ENCODE measurements around the gene RBMS2.
"Not testable (repeated sequence)": the region's sequence is repeated elsewhere in the genome, so short reads cannot be mapped to it uniquely, and the experiment has no call there.

Gene RBMS2

GRCh38 chr12:56521590-56522371, at the start of gene RBMS2:
Gene RBMS2 (plus strand): TSS chr12:56521820. CDS start chr12:56522024, 204 bp downstream.
- peak; percentile 31 for DNase-seq

GRCh38 chr12:56474389-56474788, 47.2 kb upstream of the RBMS2 start:
- DNase-seq: no peak

DNA sequence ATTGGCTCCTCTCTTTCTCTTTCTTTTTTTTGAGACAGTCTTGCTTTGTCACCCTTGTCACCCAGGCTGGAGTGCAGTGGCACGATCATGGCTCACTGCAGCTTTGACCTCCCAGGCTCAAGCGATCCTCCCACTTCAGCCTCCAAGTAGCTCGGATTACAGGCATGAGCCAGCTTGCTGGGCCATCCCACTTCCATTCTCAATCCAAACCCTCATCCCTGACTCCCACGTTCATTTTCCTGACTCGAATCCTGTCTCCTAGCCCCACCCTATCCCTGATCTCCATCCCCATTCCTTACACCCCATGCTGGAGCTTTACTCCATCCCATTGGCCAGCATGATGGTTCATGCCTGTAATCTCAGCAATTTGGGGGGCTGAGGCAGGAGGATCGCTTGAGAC, 45.5 kb upstream of the RBMS2 start:
- DNase-seq: no peak

DNA sequence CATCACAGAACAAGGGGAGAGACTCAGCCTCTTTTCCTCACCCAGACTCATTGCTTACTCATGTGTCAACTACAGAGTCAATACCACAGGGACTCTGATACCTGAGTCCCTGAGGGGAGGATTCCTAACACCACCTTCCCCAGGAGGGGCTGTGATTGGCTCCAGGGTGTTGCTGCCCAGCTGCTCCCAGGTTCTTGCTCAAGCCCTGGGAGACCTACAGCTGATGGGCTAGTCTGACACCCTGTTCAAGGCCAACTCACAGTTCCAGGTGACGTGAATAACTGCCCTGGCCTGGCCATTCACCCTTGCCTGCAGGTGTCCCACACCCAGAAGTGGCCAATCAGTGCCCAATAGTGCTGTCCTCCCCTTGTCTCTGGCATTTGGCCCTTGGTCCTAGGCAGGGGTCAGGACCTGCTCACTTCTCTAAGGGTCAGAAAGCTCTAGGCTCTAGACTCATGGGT, 44.6 kb upstream of the RBMS2 start:
- DNase-seq: no peak

DNA sequence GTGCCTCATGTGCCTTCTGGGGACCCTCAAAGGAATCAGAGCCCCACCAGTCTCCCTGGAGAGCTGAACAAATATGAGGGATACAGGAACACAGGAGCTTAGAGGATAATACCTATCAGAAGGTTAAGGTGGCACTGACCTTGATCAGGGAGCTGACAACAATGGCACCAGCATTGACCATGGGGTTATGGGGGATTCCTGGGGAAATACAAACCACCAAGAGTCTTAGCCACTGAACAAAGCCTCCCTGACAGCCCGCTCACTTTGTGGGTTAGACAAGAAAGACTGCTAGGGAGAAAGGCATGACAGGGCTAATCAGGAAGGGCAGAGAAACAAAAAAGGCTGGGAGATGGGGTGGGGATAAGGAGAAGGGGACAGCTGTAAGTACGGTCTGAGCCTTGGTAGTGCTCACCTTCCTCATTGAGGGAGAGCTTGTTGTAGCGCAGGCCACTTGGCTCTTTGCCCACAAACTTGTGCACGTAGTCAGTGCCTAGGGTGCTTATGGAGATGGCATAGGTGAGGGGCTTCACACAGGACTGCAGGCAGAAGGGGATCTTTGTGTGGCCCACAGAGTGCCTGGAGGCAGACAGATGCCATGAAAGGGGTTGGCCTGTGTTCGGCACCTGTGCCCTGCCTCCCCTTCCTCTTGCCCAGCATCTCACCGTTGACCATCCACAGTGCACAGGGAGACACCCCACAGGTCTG, 43.9 kb upstream of the RBMS2 start:
- no peak for DNase-seq

GRCh38 chr12:56479625-56480024, 42.0 kb upstream of the RBMS2 start:
- DNase-seq: no peak

GRCh38 chr12:56484566-56484965, 37.1 kb upstream of the RBMS2 start:
- no peak for DNase-seq

GRCh38 chr12:56486694-56487093, 34.9 kb upstream of the RBMS2 start:
- no peak for DNase-seq

GRCh38 chr12:56487448-56488040, 34.1 kb upstream of the RBMS2 start:
- peak; percentile 27 for DNase-seq

DNA sequence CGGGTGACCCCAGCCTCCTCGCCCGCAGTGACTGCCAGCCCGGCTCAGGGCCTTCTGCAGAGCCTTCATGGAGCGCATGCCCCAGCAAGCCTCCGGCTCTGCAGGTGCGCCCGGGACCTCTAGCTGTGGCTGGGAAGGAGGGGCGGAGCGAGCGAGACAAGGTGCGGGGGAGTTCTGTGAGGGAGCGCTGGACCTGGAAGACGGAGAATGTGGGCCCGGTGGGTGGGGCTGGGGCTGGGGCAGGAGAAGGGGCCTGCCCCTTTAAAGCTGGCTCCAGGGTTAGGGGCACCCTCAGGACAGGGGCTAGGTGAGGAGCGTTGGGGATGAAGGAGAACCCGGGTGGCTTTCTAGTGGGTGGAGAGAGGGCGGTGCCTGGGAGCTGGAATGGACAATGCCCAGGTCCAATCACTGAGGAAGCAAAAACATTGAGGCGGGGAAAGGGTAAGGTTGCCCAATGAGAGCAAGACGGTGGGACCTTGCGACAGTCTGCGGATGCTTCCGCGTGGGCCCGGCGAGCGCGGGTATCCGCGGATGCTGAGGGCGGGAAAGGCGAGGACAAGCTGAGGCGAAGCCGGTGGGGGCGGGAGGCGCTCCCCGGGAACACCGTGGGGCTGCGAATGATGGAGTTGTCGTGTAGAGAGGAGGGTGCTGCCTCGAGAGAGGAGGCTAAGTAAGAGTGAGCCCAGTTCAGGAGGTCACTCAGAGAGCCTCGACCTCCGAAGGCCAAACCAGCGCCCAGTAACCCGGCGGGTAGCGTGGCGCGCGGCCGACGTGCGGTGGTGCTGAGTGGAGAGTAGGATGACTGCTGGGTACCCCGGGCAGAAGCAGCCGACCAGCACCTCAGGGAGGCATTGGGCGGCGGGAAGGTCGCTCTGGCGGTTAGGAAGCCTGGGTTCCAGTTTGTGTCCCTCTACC, 33.3 kb upstream of the RBMS2 start, which contains the start of gene GLS2:
Gene GLS2, minus strand, starts transcription at position 121 of the 915 bp plus-strand sequence. Its CDS starts 43 bp downstream, at position 78.
- DNase-seq: peak; percentile 77

GRCh38 chr12:56490360-56490759, 31.3 kb upstream of the RBMS2 start:
- DNase-seq: no peak

DNA sequence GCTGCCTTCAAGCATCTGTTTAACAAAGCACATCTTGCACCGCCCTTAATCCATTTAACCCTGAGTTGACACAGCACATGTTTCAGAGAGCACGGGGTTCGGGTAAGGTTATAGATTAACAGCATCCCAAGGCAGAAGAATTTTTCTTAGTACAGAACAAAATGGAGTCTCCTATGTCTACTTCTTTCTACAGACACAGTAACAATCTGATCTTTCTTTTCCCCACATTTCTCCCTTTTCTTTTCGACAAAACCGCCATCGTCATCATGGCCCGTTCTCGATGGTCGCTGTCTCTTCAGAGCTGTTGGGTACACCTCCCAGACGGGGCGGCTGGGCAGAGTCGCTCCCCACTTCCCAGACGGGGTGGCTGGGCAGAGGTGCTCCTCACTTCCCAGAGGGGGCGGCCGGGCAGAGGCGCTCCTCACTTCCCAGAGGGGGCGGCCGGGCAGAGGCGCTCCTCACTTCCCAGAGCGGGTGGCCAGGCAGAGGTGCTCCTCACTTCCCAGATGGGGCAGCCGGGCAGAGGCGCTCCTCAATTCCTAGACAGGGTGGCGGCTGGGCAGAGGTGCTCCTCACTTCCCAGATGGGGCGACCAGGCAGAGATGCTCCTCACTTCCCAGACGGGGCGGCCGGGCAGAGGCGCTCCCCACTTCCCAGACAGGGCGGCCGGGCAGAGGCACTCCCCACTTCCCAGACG, 28.1 kb upstream of the RBMS2 start:
- DNase-seq: not testable (repeated sequence)

DNA sequence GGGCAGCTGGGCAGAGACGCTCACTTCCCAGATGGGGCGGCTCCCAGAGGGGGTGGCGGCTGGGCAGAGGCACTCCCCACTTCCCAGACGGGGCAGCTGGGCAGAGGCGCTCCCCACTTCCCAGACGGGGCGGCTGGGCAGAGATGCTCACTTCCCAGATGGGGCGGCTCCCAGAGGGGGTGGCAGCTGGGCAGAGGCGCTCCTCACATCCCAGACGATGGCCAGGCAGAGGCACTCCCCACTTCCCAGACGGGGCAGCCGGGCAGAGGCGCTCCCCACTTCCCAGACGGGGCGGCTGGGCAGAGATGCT, 27.6 kb upstream of the RBMS2 start:
- not testable (repeated sequence) for DNase-seq

DNA sequence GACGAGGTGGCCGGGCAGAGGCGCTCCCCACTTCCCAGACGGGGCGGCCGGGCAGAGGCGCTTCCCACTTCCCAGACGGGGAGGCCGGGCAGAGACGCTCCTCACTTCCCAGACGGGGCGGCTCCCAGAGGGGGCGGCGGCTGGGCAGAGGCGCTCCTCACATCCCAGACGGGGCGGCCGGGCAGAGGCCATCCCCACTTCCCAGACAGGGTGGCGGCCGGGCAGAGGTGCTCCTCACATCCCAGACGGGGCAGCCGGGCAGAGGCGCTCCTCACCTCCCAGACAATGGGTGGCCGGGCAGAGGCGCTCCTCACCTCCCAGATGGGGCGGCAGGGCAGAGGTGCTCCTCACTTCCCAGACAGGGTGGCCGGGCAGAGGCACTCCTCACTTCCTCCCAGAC, 27.1 kb upstream of the RBMS2 start:
- DNase-seq: not testable (repeated sequence)

DNA sequence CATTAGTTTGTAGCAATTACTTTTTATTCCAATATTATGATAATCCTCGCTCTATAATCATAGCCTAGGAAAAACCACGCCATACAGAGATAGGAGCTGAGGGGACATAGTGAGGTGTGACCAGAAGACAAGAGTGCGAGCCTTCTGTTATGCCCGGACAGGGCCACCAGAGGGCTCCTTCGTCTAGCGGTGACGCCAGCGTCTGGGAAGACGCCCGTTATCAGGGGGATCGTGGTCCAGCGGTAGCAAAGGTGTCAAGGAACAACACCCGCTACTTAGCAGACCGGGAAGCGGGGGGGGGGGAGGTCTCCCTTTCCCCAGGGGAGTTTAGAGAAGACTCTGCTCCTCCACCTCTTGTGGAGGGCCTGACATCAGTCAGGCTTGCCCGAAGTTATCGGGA, 24.9 kb upstream of the RBMS2 start:
- peak; percentile 58 for DNase-seq

- DNase-seq: not testable (repeated sequence)
Observed at GRCh38 chr12:56498126-56498902, 23.3 kb upstream of the RBMS2 start.

GRCh38 chr12:56499452-56499851, 22.2 kb upstream of the RBMS2 start:
- DNase-seq: not testable (repeated sequence)

GRCh38 chr12:56499879-56500278, 21.7 kb upstream of the RBMS2 start:
- DNase-seq: not testable (repeated sequence)

DNA sequence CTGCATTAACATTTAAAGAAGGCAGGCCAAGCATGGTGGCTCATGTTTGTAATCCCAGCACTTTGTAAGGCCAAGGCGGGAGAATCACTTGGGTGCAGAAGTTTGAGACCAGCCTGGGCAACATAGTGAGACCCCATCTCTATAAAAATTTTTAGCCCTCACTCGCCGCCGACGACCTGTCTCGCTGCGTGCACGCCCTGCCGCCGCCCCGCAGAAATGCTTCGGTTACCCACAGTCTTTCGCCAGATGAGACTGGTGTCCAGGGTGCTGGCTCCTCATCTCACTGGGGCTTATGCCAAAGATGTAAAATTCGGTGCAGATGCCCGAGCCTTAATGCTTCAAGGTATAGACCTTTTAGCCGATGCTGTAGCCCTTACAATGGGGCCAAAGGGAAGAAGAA, 10.8 kb upstream of the RBMS2 start:
- DNase-seq: no peak

- not testable (repeated sequence) for DNase-seq
Observed at GRCh38 chr12:56514014-56514318, 7.7 kb upstream of the RBMS2 start.

DNA sequence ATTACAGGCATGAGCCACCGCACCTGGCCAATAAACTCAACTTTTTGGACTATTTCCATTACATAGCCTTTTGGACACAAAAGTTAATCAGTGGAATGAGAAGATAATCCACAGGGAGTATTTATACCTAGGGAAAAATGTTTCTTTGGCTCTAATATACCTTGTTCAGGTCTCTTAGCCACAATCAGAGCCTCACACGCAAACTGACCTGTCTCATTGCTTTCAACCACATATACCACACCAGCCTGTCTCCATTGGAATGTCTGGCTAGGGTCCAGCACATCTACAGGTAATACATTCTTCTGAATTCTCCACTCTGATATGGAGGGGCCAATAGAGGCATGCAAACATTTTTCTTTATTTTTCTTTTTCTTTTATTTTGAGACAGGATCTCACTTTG, 3.8 kb upstream of the RBMS2 start:
- no peak for DNase-seq

Measured in activated naive CD4-positive, alpha-beta T cell treated with Interleukin-2 at 50 U/mL for 16 hours (primary cell).